ENCODE results near the gene ACKR3.

The ACKR3 gene

GRCh38 chr2:236529606-236530005, 40.0 kb upstream of the ACKR3 start:
- in situ Hi-C loops (cut with MboI; ENCODE audit: low pct_unique_long_range_greater_than_20kb, low sequenced_read_pairs, unreplicated experiment) = no loop called here
- DNase-seq (ENCODE audit: low spot score) = no peak
- no peak for TF ChIP-seq CTCF (IDR thresholded peaks at IDR 0.05; ENCODE audit: extremely low read depth, insufficient read depth, missing control alignments)

- no peak for DNase-seq (ENCODE audit: low spot score)
Observed at GRCh38 chr2:236530512-236530911, 39.1 kb upstream of the ACKR3 start.

GRCh38 chr2:236531195-236531594, 38.4 kb upstream of the ACKR3 start:
- no peak for TF ChIP-seq CTCF (IDR thresholded peaks at IDR 0.05; ENCODE audit: extremely low read depth, insufficient read depth, missing control alignments)
- in situ Hi-C loops (cut with MboI; ENCODE audit: low pct_unique_long_range_greater_than_20kb, low sequenced_read_pairs, unreplicated experiment) = no loop called here
- no peak for DNase-seq (ENCODE audit: low spot score)

More at GRCh38 chr2:236530512-236530911, 39.1 kb upstream of the ACKR3 start:
- in situ Hi-C loops (cut with MboI; ENCODE audit: low pct_unique_long_range_greater_than_20kb, low sequenced_read_pairs, unreplicated experiment) = no loop called here
- no peak for TF ChIP-seq CTCF (IDR thresholded peaks at IDR 0.05; ENCODE audit: extremely low read depth, insufficient read depth, missing control alignments)

- TF ChIP-seq CTCF (IDR thresholded peaks at IDR 0.05; ENCODE audit: extremely low read depth, insufficient read depth, missing control alignments) = no peak
- DNase-seq (ENCODE audit: low spot score) = no peak
- in situ Hi-C loops (cut with MboI; ENCODE audit: low pct_unique_long_range_greater_than_20kb, low sequenced_read_pairs, unreplicated experiment) = no loop called here
Observed at GRCh38 chr2:236531996-236532395, 37.6 kb upstream of the ACKR3 start.

GRCh38 chr2:236533343-236533742, 36.3 kb upstream of the ACKR3 start:
- in situ Hi-C loops (cut with MboI; ENCODE audit: low pct_unique_long_range_greater_than_20kb, low sequenced_read_pairs, unreplicated experiment) = no loop called here
- TF ChIP-seq CTCF (IDR thresholded peaks at IDR 0.05; ENCODE audit: extremely low read depth, insufficient read depth, missing control alignments) = no peak
- no peak for DNase-seq (ENCODE audit: low spot score)

- DNase-seq (ENCODE audit: low spot score) = no peak
- in situ Hi-C loops (cut with MboI; ENCODE audit: low pct_unique_long_range_greater_than_20kb, low sequenced_read_pairs, unreplicated experiment) = no loop called here
- TF ChIP-seq CTCF (IDR thresholded peaks at IDR 0.05; ENCODE audit: extremely low read depth, insufficient read depth, missing control alignments) = no peak
Observed at GRCh38 chr2:236535024-236535423, 34.6 kb upstream of the ACKR3 start.

All from GM13977 (cell line).